Neural progenitor cell (in vitro differentiated cells): ENCODE results near the gene ZNF20.

ENCODE experiments used
- EZH2 ChIP-seq: fragments of 200-600 bp; sonication (generic); IDR thresholded peaks from 2 replicates; pipeline ENCODE4 v1.6.1; 2017; ENCODE audit warnings: antibody characterized with exemption, mild to moderate bottlenecking, moderate library complexity
- EZH2phosphoT487 ChIP-seq: fragments of 200-600 bp; sonication (generic); IDR thresholded peaks from 2 replicates; pipeline ENCODE4 v1.6.1; 2017; ENCODE audit warnings: antibody characterized with exemption
- TF ChIP-seq, protein P1 (sequence below): fragments of 200-600 bp; sonication (generic); IDR thresholded peaks from 2 replicates; pipeline ENCODE4 v1.5.1; 2017; ENCODE audit warnings: antibody characterized with exemption, mild to moderate bottlenecking

DNA sequence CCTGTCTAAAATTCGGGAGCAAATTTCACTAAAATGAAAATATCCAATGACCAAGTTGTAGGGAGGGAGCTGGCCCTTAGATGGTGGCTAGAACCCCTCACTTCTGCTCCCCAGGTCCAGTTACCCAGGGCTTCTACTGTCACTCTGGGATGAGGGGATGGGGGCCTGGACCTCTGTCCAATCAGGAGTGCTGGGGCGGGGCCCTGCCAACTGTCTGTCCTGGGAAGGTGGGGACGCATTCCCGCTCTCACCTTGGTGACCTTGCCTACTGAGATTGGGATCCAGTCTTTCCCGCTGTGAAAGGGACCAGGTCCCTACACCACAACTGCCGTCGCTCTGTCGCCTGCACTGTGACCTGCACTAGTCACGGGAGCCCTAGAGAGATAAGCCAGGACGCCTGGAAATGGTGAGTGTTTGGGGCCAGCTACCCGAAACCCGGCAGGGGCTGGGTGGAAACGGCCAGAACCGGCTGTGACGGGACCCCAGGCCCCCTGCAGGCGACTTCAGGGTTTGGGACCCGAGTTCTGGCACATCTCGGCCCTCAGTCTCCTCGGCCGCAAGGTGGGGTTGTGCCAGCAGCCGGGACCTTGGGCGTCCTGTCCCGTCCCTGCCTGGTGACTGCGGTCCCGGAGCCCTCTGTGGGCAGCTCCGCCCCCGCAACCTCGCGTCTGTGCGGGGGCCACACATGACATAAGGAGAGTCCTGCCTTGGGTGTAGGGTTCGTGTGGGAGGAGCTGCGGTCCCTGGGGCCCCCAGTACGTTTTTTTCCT, 22.8 kb downstream of the ZNF20 start:
- no peak for TF ChIP-seq EZH2
- TF ChIP-seq, protein P1, sequence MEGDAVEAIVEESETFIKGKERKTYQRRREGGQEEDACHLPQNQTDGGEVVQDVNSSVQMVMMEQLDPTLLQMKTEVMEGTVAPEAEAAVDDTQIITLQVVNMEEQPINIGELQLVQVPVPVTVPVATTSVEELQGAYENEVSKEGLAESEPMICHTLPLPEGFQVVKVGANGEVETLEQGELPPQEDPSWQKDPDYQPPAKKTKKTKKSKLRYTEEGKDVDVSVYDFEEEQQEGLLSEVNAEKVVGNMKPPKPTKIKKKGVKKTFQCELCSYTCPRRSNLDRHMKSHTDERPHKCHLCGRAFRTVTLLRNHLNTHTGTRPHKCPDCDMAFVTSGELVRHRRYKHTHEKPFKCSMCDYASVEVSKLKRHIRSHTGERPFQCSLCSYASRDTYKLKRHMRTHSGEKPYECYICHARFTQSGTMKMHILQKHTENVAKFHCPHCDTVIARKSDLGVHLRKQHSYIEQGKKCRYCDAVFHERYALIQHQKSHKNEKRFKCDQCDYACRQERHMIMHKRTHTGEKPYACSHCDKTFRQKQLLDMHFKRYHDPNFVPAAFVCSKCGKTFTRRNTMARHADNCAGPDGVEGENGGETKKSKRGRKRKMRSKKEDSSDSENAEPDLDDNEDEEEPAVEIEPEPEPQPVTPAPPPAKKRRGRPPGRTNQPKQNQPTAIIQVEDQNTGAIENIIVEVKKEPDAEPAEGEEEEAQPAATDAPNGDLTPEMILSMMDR, result no peak
- no peak for TF ChIP-seq EZH2phosphoT487
